NCI-H2227 treated with DMSO at 0.1 percent for 48 hours (cell line): ENCODE results near the gene KIF3A.

ENCODE experiments used
- DNase-seq: peaks from one replicate; lab custom pipeline; 2025; lab: John Stamatoyannopoulos, UW

The KIF3A gene

GRCh38 chr5:132736853-132737833 is at the start of gene KIF3A:
Gene KIF3A, minus strand, starts transcription at chr5:132737546. Its CDS starts 127 bp downstream, at chr5:132737419.
- peak; percentile 90 for DNase-seq

DNA sequence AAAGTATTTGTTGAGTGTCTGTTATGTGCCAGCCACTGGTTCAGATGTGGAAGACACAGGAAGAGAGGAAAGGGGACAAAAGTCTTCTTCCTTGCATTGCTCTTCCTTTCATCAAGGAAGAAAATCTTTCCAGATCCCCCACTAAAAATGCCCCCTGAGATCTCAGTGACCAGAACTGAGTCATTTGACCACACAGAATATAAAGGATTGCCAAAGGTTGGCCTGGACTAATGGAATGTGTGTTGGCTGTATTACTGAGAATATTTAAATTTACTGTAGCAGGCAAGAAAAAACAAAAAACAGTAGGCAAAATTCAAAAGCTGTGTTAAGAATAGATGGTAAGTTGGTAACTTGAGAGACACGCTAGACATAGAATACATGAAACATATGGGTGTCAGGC is 49.7 kb upstream of the KIF3A start:
- no peak for DNase-seq

DNA sequence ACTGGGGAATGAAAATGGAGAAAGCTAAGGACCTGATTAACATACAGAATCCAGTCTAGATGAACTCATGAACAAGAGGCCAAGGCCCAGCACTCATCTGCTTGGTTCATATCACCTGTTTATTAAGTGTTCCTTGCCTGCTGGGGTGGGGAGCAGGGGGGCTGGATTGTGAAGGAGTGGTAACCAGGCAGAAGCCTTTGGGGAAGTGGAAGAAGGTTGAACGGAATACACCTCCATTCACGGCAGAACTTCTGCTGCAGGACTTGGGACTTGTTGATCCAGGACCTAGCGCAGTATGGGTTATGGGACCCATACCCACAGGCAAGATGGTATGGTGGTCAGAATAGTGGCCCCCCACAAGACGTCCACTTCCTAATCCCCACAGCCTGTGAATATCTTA is 48.5 kb upstream of the KIF3A start:
- no peak for DNase-seq

DNA sequence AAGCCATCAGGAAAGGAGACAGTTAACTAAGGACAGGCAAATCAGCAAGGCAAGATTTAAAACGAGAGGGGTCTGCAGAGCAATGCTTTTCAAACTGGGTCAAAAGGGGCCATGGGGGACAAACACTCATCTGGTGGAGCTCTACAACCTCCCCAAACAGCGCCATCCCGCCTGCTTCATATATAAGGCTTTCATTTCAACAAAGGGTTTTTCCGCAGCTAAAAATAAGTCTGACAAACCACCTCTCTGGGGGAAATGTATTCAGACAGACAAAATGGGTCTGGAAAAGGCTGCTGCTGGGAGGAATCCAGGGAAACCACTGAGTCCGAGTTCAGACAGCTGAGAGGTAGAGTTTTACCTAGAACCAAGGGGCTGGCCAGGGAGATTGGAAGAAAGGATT is 48.0 kb upstream of the KIF3A start:
- no peak for DNase-seq

- DNase-seq = no peak
Measured at GRCh38 chr5:132782101-132782500, 44.8 kb upstream of the KIF3A start.

GRCh38 chr5:132781029-132781428 is 43.7 kb upstream of the KIF3A start:
- DNase-seq = no peak

GRCh38 chr5:132780577-132780976 is 43.2 kb upstream of the KIF3A start:
- DNase-seq = no peak

GRCh38 chr5:132779961-132780360 is 42.6 kb upstream of the KIF3A start:
- no peak for DNase-seq

DNA sequence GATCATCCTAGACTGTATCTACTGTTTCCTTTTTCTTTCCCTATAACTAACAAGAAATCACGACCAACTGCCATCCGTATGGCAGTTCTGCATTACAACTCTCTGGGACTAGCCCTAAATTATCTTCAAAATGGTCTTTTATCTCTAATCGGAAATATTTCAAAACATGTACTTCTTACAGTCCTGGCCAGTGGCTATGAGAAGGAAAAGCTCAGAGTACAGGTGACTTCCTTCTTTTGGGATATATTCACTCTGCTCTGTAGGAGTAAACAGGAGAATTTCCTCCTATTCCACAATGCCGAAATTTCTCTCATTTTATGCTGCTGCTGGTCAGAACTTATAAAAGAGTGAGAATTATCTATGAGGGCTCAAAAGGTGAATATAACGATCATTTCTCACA is 41.5 kb upstream of the KIF3A start:
- DNase-seq = no peak

- DNase-seq = no peak
Measured at GRCh38 chr5:132778129-132778528, 40.8 kb upstream of the KIF3A start.

GRCh38 chr5:132777209-132778069 is 40.1 kb upstream of the KIF3A start, which contains the start of gene SEPTIN8:
Gene SEPTIN8, minus strand, starts transcription at chr5:132777239. Its CDS starts 102 bp downstream, at chr5:132777137.
- DNase-seq = no peak

DNA sequence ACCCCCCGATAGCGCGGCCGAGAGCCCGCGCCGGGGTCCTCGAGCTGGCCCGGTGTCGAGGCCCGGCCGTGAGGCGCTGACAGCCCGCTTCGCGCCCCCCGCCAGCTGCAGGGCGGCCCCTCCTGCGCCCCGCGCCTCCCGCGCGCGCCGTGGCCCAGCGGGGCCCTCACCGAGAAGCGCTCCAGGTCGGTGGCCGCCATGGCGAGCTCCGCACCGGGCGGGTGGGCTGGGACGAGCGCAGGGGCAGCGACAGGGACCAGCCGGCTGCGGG is 39.5 kb upstream of the KIF3A start:
- DNase-seq = no peak

- no peak for DNase-seq
Measured at GRCh38 chr5:132776131-132776937, 39.0 kb upstream of the KIF3A start.

GRCh38 chr5:132775476-132775961 is 38.2 kb upstream of the KIF3A start:
- no peak for DNase-seq

GRCh38 chr5:132774896-132775295 is 37.5 kb upstream of the KIF3A start:
- no peak for DNase-seq

GRCh38 chr5:132774406-132774805 is 37.1 kb upstream of the KIF3A start:
- DNase-seq = no peak

- DNase-seq = no peak
Measured at GRCh38 chr5:132773601-132774355, 36.4 kb upstream of the KIF3A start.

- DNase-seq = no peak
Measured at GRCh38 chr5:132773114-132773513, 35.8 kb upstream of the KIF3A start.

DNA sequence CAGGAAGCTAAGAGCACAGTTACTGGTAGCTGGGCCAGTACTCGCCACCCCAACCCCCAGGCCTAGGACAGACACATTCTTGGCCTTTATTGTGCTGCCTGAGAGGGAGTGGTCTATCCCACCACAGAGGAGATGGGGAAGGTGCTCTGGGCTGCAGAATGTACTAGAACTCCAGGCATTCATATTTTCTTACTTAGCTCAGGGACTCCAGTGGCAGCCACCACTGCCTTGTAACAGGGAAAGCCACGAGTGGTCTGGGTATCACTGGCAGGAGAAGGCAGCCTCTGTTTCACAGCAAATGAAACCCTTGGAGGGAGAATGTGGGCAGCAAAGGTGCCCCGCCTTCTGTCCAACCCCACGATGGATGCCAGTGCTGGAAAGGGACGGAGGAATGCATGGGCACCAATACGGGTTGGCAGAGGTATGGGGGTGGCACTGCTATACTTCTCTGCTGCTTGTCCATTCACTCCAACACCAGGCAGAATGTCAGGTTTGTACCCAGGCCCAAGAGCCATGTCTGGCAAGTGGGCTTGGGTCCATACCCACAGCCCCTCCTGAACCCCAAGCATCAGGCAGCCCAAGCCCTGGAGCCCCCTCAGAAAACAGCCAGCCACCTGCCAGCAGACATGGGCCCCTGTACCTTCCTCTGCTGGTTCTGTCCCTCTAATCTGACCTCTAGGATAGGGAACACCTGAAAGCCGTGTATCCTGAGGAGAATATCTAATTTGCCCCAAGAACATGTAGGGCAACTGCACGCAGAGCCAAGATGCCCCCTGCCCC is 35.1 kb upstream of the KIF3A start:
- no peak for DNase-seq

DNA sequence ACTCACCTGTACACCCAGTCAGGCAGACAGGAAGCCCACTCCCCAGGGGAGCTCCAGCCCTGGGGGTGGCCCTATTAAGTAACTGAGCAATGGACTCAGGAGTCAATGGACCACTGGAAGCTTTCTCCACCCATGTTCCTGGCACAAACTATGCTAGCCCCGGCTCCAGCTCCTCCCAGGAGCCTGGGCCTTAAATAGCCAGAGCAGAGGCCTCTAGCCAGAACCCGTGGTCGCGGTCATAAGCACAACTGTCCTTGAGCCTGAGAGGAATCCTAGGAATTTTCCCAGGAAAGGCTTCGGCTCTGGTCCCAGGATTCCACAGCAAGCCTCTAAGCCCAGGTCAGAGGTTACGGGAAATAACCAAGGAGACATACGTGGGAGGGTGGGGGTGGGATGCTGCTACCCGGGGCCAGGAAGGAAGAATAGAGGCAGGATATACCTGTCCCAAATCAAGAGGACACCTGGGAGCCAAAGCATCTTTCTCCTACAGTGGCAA is 34.2 kb upstream of the KIF3A start:
- no peak for DNase-seq
